K562 (cell line): Measurements from ENCODE around the gene ITPKA. TPM values are rescaled to one million over a fixed set of nuclear protein-coding genes. Genes with fewer than 3 reads are reported as not detected.

Source experiments
- ATAC-seq: fragments of 200-7000 bp; cut with Tn5 transposase; 3 replicates; pipeline ENCODE4 v1.9.1; 2020; ENCODE audit warnings: moderate library complexity
- BruUV-seq: library from RNA; stranded (reverse); fragments of 400-500 nt; replicated peaks from 2 replicates; lab custom pipeline; 2021; lab: Mats Ljungman, UMichigan
- CTCF ChIA-PET: fragments of 300-600 bp; formaldehyde crosslinking; extraction: SDS; loops from one replicate; lab custom pipeline; 2021; ENCODE audit warnings: low intra/inter-chr PET ratio; lab: Yijun Ruan, JAX
- POLR2A ChIA-PET: fragments of 300-600, 350-650 bp; sonication (Branson Sonifier 250); formaldehyde crosslinking; extraction: SDS; loops from one replicate; lab custom pipeline; 2021; ENCODE audit warnings: antibody characterized with exemption, inconsistent platforms; lab: Yijun Ruan, JAX
- DNase-seq, 4 experiments: peaks; one replicate each; pipeline versions ENCODE4 v3.0.0 to v3.0.0-alpha.2; 2011 to 2018; ENCODE audit warnings: low spot score in 3 of 4, mixed read lengths in 3 of 4; ENCODE audit errors: extremely low read depth in 1 of 4
- FAIRE-seq: peaks from 2 replicates; lab custom pipeline; 2011; peaks lifted over from hg19 to GRCh38; lab: Jason Lieb, UNC
- H2AFZ ChIP-seq: 2 replicates; pipeline ENCODE4 v1.6.0; 2011; ENCODE audit warnings: low read depth, low read length, control low read depth, inconsistent platforms
- H3K27ac ChIP-seq: fragments of 200-600 bp; 3 replicates; pipeline ENCODE4 v1.8.0; 2011; ENCODE audit warnings: low read depth, mild to moderate bottlenecking, control low read depth, inconsistent platforms, low read length, moderate library complexity, mixed read lengths; ENCODE audit errors: extremely low read depth
- H3K27me3 ChIP-seq, 2 experiments: fragments of 300-600 bp in 1 of 2; 2 replicates in 1 of 2; 3 replicates in 1 of 2; pipeline versions ENCODE4 v1.6.0 to v1.8.0; 2011; ENCODE audit warnings: inconsistent platforms in 2 of 2, low read length in 2 of 2, mild to moderate bottlenecking in 1 of 2, mixed read lengths in 1 of 2, moderate library complexity in 1 of 2; ENCODE audit not compliant: control insufficient read depth in 2 of 2, insufficient read depth in 2 of 2
- H3K36me3 ChIP-seq: fragments of 300-600 bp; 3 replicates; pipeline ENCODE4 v1.8.0; 2011; ENCODE audit warnings: mild to moderate bottlenecking, low read length, inconsistent platforms; ENCODE audit not compliant: control insufficient read depth, insufficient read depth
- H3K4me1 ChIP-seq, 2 experiments: fragments of 200-600 bp in 1 of 2; replicated peaks in 1 of 2; 2 replicates in 1 of 2; 3 replicates in 1 of 2; pipeline versions ENCODE4 v1.5.1 to v1.8.0; 2011; ENCODE audit warnings: inconsistent platforms in 2 of 2, low read length in 2 of 2, mild to moderate bottlenecking in 1 of 2, mixed read lengths in 1 of 2, moderate library complexity in 1 of 2; ENCODE audit not compliant: control insufficient read depth in 2 of 2, insufficient read depth in 2 of 2
- H3K4me2 ChIP-seq: 2 replicates; pipeline ENCODE4 v1.6.1; 2011; ENCODE audit warnings: low read length, control low read depth, inconsistent platforms, mixed read lengths; ENCODE audit not compliant: insufficient read depth
- H3K4me3 ChIP-seq: fragments of 200-600 bp; sonication (generic), shearing (Covaris generic); 2 replicates; pipeline ENCODE4 v1.5.1; 2016; ENCODE audit warnings: control low read depth, inconsistent platforms
- H3K79me2 ChIP-seq: fragments of 200-600 bp; 3 replicates; pipeline ENCODE4 v1.8.0; 2011; ENCODE audit warnings: low read length, inconsistent platforms; ENCODE audit not compliant: control insufficient read depth, insufficient read depth
- H3K9ac ChIP-seq, 2 experiments: 2 replicates each; pipeline versions ENCODE4 v1.6.0 to v1.6.1; 2011; ENCODE audit warnings: low read depth in 2 of 2, low read length in 2 of 2, control low read depth in 1 of 2, inconsistent platforms in 1 of 2, mild to moderate bottlenecking in 1 of 2, mixed read lengths in 1 of 2; ENCODE audit not compliant: insufficient read depth in 1 of 2
- H3K9me1 ChIP-seq: one replicate; pipeline ENCODE4 v1.6.0; 2011; ENCODE audit warnings: inconsistent platforms, mild to moderate bottlenecking, low read length, moderate library complexity; ENCODE audit not compliant: control insufficient read depth, insufficient read depth
- H3K9me3 ChIP-seq: replicated peaks from 2 replicates; pipeline ENCODE4 v1.5.1; 2011; ENCODE audit warnings: low read depth, low read length, inconsistent platforms; ENCODE audit not compliant: control insufficient read depth, insufficient read depth
- H4K20me1 ChIP-seq: replicated peaks from 2 replicates; pipeline ENCODE4 v1.6.1; 2011; ENCODE audit warnings: low read length, inconsistent platforms, mixed read lengths; ENCODE audit not compliant: control insufficient read depth, insufficient read depth
- LARP7 ChIP-seq: fragments of 450-650 bp; IDR thresholded peaks from 2 replicates; pipeline ENCODE4 v1.6.1; 2016
- RAD21 ChIP-seq, 2 experiments: fragments of 250-450 bp in 1 of 2; fragments of 450-650 bp in 1 of 2; sonication (Bioruptor Pico) in 1 of 2; formaldehyde crosslinking in 1 of 2; IDR thresholded peaks in 1 of 2; conservative IDR thresholded peaks in 1 of 2; 2 replicates each; pipeline versions ENCODE4 v1.4.0 to v1.8.0; 2020 to 2022; ENCODE audit warnings: mild to moderate bottlenecking in 2 of 2, moderate library complexity in 1 of 2
- RBBP5 ChIP-seq: fragments of 200-600 bp; sonication (generic); IDR thresholded peaks from 2 replicates; pipeline ENCODE4 v1.6.1; 2012; ENCODE audit warnings: borderline replicate concordance, mild to moderate bottlenecking, low read length, control low read depth, inconsistent platforms; ENCODE audit not compliant: insufficient read depth, poor library complexity, severe bottlenecking
- SIN3B ChIP-seq: fragments of 450-650 bp; IDR thresholded peaks from 2 replicates; pipeline ENCODE4 v1.6.1; 2017; ENCODE audit warnings: low read depth, mild to moderate bottlenecking, moderate library complexity
- SMAD1 ChIP-seq: fragments of 150-350 bp; IDR thresholded peaks from 2 replicates; pipeline ENCODE4 v1.6.1; 2014; ENCODE audit warnings: low read length, low read depth; ENCODE audit not compliant: partially characterized antibody
- ZNF785 ChIP-seq: fragments of 250-450 bp; sonication (Bioruptor Pico); IDR thresholded peaks from 2 replicates; pipeline ENCODE4 v1.4.0; 2020; ENCODE audit warnings: mild to moderate bottlenecking
- WGBS: fragments of 100-300 bp; shearing (Covaris generic); methylation state at CpG from one replicate; pipeline ENCODE4 v1.1.6; 2016; ENCODE audit warnings: low coverage, mixed read lengths; ENCODE audit not compliant: insufficient coverage; ENCODE audit errors: missing lambda C conversion rate; 5-methylcytosine and 5-hydroxymethylcytosine counted together
- in situ Hi-C: fragments of 300-500 bp; cut with MboI; formaldehyde crosslinking; loops from 4 replicates; pipeline ENCODE4 v1.15.0; 2018; ENCODE audit warnings: inconsistent platforms, mixed read lengths
- intact Hi-C: fragments of 100-400 bp; cut with micrococcal nuclease; formaldehyde crosslinking; loops from 2 replicates; pipeline ENCODE4 v1.14.2; 2022
- polyA plus RNA-seq, 8 experiments: library from polyadenylated mRNA; depleted of rRNA in 4 of 8; stranded (reverse) in 5 of 8; unstranded in 3 of 8; fragments of >200 nt; fragmentation: Nextera tagmentation in 2 of 8; fragmentation: Illumina TruSeq in 1 of 8; extraction: Ambion mirVana in 2 of 8; extraction: Trizol in 1 of 8; gene quantifications; 2 replicates each; pipeline versions ENCODE4 v1.2.1 to v1.2.3, GENCODE V29; 2011 to 2014; ENCODE audit warnings: inconsistent platforms in 1 of 8, missing spikeins in 1 of 8
- total RNA-seq, 7 experiments: library from RNA; depleted of rRNA in 6 of 7; stranded (reverse); fragments of >200 nt in 6 of 7; fragmentation: Illumina TruSeq in 2 of 7; extraction: Trizol in 2 of 7; gene quantifications; 2 replicates each; pipeline versions ENCODE4 v1.2.1 to v1.2.3, GENCODE V29; 2011 to 2021; ENCODE audit warnings: low replicate concordance in 1 of 7

ITPKA gene
- total and polyA plus RNA-seq, 9 of the 15 experiments (the other 6 are each of a cell fraction or from before 2014, with no cell fraction given): 0.14 to 68.4 (median 11.5) TPM

GRCh38 chr15:41483115-41483514, 10.6 kb upstream of the ITPKA start:
- no peaks in the 10 kb centered on the region for H3K9me1 ChIP-seq
- no peak overlapping the region for H3K4me2 ChIP-seq
- no peaks in the 10 kb centered on the region for H3K9me3 ChIP-seq
- in situ Hi-C loops: no loop called here
- no peak overlapping the region for H3K9ac ChIP-seq
- H3K79me2 ChIP-seq: no peaks in the 10 kb centered on the region
- CTCF ChIA-PET: no interaction called here
- peaks cover 49% of the 10 kb centered on the region for H3K36me3 ChIP-seq
- H3K27ac ChIP-seq: no peak overlapping the region
- no TSS peak for BruUV-seq
- ATAC-seq: no peak
- H3K4me1 ChIP-seq: peaks cover 2 to 9% of the 10 kb centered on the region in 2 experiments; a peak in 3 of 5 replicates
- H3K4me3 ChIP-seq: no peak overlapping the region
- TF ChIP-seq SMAD1 (no peak), SIN3B (no peak), RBBP5 (no peak), LARP7 (no peak), RAD21 (CRISPR knock-in tag; conservative IDR thresholded peaks at IDR 0.05 in 1 of 2, IDR thresholded peaks at IDR 0.05 in 1 of 2) (no peak)
- H4K20me1 ChIP-seq: no peaks in the 10 kb centered on the region
- POLR2A ChIA-PET: interaction anchor here (0.7 to 1.2 kb wide), 4 partner anchors 13 to 1068 kb away, joined by 3 to 4 read pairs (median 4); partner anchors contain the start of gene LTK
- H2AFZ ChIP-seq: no peak overlapping the region
- no peaks in the 10 kb centered on the region for H3K27me3 ChIP-seq
- no peak for FAIRE-seq
- intact Hi-C loops: no loop called here
- no peak for DNase-seq

- Histone ChIP-seq H3K9me3 (no peaks in the 10 kb centered on the region), H3K4me3 (no peak overlapping the region), H3K79me2 (no peaks in the 10 kb centered on the region), H3K27ac (no peak overlapping the region), H3K36me3 (peaks cover 45% of the 10 kb centered on the region), H3K4me2 (no peak overlapping the region), H3K9ac (no peak overlapping the region), H3K9me1 (no peaks in the 10 kb centered on the region), H4K20me1 (no peaks in the 10 kb centered on the region), H3K4me1 (peaks cover 2 to 9% of the 10 kb centered on the region in 2 experiments; a peak in 3 of 5 replicates), H3K27me3 (no peaks in the 10 kb centered on the region), H2AFZ (no peak overlapping the region)
- intact Hi-C loops: no loop called here
- ATAC-seq (no peak), FAIRE-seq (no peak), DNase-seq (no peak)
- 94% methylated on average over 2 of the region's 2 CpGs for WGBS
- in situ Hi-C loops: no loop called here
- no TSS peak for BruUV-seq
- ChIA-PET CTCF (no interaction called here), POLR2A (interaction anchor here (0.5 to 2.4 kb wide), 5 partner anchors 9 to 146 kb away, joined by 3 to 14 read pairs (median 4); partner anchors contain the start of genes ITPKA and LTK)
- no peak for TF ChIP-seq ZNF785
These were observed 10.2 kb upstream of the ITPKA start for GRCh38 chr15:41483519-41483918.
